CD4-positive, alpha-beta T cell (primary cell): ENCODE measurements around the gene NTN4. TPM values are rescaled to one million over a fixed set of nuclear protein-coding genes. Genes with fewer than 3 reads are reported as not detected.
A peak's percentile ranks its signal among the peaks of the same experiment; 100 is the strongest.
"Not testable (repeated sequence)": the region's sequence is repeated elsewhere in the genome, so short reads cannot be mapped to it uniquely, and the experiment has no call there.

Experiments
- ATAC-seq: fragments of 200-7000 bp; cut with Tn5 transposase; one replicate; pipeline ENCODE4 v1.10.0; 2022; ENCODE audit warnings: mild to moderate bottlenecking; ENCODE audit not compliant: poor library complexity
- CTCF ChIA-PET: fragments of 350-600 bp; sonication (Branson Sonifier 250); formaldehyde crosslinking; loops from one replicate; lab custom pipeline; 2021; ENCODE audit warnings: antibody characterized with exemption, inconsistent platforms; lab: Charles Lee
- POLR2A ChIA-PET: fragments of 350-600 bp; sonication (Branson Sonifier 250); formaldehyde crosslinking; loops from one replicate; lab custom pipeline; 2021; ENCODE audit warnings: antibody characterized with exemption, inconsistent platforms; lab: Charles Lee
- DNase-seq, 14 experiments: peaks; one replicate each; pipeline ENCODE4 v3.0.0-alpha.2; 2013 to 2020; ENCODE audit warnings: mixed read lengths in 2 of 14
- H3K27ac ChIP-seq, 2 donors: one replicate each; pipeline versions ENCODE4 v1.5.1 to v1.7.0; 2013; ENCODE audit warnings: low read length in 2 of 2, low read depth in 1 of 2, mild to moderate bottlenecking in 1 of 2
- H3K27me3 ChIP-seq, 2 experiments: 1 replicate in 1 of 2; 2 replicates in 1 of 2; pipeline versions ENCODE4 v1.6.1 to v1.7.0; 2013; ENCODE audit warnings: low read length in 2 of 2, control low read depth in 1 of 2, mild to moderate bottlenecking in 1 of 2, moderate library complexity in 1 of 2; ENCODE audit not compliant: insufficient read depth in 2 of 2, control insufficient read depth in 1 of 2
- H3K36me3 ChIP-seq: one replicate; pipeline ENCODE4 v1.6.1; 2013; ENCODE audit warnings: low read length, control low read depth; ENCODE audit not compliant: insufficient read depth
- H3K4me1 ChIP-seq: one replicate; pipeline ENCODE4 v1.6.1; 2013; ENCODE audit warnings: low read length, control low read depth; ENCODE audit not compliant: insufficient read depth
- H3K4me3 ChIP-seq: one replicate; pipeline ENCODE4 v1.5.1; 2013; ENCODE audit warnings: mild to moderate bottlenecking, low read length, moderate library complexity
- H3K9me3 ChIP-seq, 2 experiments: 1 replicate in 1 of 2; 2 replicates in 1 of 2; pipeline versions ENCODE4 v1.6.1 to v1.7.0; 2013; ENCODE audit warnings: low read length in 2 of 2, mild to moderate bottlenecking in 2 of 2, control low read depth in 1 of 2, moderate library complexity in 1 of 2; ENCODE audit not compliant: control insufficient read depth in 1 of 2, insufficient read depth in 1 of 2
- H3K27ac Mint-ChIP-seq: one replicate; pipeline ENCODE4 v1.8.0; 2020; ENCODE audit warnings: mixed read lengths
- H3K27me3 Mint-ChIP-seq: one replicate; pipeline ENCODE4 v1.8.0; 2021; ENCODE audit warnings: mixed read lengths
- H3K36me3 Mint-ChIP-seq: one replicate; pipeline ENCODE4 v1.8.0; 2021; ENCODE audit warnings: low read depth, mixed read lengths
- H3K4me1 Mint-ChIP-seq: one replicate; pipeline ENCODE4 v1.8.0; 2021; ENCODE audit warnings: low read depth, mixed read lengths
- H3K4me3 Mint-ChIP-seq: one replicate; pipeline ENCODE4 v1.8.0; 2020; ENCODE audit warnings: mild to moderate bottlenecking, mixed read lengths
- H3K9me3 Mint-ChIP-seq: one replicate; pipeline ENCODE4 v1.8.0; 2020; ENCODE audit warnings: mixed read lengths
- intact Hi-C, 2 experiments: fragments of 100-400 bp; cut with DNase I in 1 of 2; cut with micrococcal nuclease in 1 of 2; formaldehyde crosslinking; loops; one replicate each; pipeline versions ENCODE4 v1.15.1 to v1.9.0; 2023 to 2025; cut with DNase I, micrococcal nuclease
- total RNA-seq, 174 experiments: library from RNA in 2 of 174; stranded (reverse) in 2 of 174; gene quantifications; one replicate each; pipeline ENCODE4 v1.2.3 and lab custom pipeline; 2021 to 2026
- TF ChIP-seq, protein P1 (sequence below): fragments of 200-600 bp; IDR thresholded peaks from one replicate; pipeline ENCODE4 v1.8.0; 2022; ENCODE audit warnings: antibody characterized with exemption, mild to moderate bottlenecking

NTN4 gene
- total RNA-seq, 2 experiments from 2014 or later = 0.47 to 0.71 TPM

DNA sequence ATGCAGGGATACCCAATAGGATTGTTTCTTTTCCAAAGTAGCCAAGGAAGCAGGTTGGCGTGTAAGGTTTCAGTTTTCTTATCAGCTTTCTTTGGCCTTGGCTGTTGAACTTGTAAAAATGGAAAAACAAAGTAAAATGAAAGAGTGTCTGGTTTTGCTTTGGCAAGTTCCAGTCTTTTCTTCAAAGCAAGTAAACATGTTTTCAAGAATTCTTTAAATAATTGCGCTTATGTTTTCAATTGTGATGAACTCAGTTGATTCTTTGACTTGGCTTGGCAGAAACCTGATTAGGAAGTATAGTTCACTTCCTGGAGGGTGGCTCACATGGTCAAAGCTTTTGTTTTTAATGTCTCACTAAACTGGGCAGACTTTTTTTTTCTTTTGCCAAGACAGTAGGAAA lies 127.0 kb downstream of the NTN4 start:
- Histone ChIP-seq H3K27ac (no peak overlapping the region), H3K36me3 (no peaks in the 10 kb centered on the region), H3K9me3 (no peaks in the 10 kb centered on the region), H3K27me3 (no peaks in the 10 kb centered on the region), H3K4me1 (no peaks in the 10 kb centered on the region), H3K4me3 (no peak overlapping the region)
- H3K36me3 Mint-ChIP-seq = no peaks in the 10 kb centered on the region
- H3K4me1 Mint-ChIP-seq = no peaks in the 10 kb centered on the region
- H3K27ac Mint-ChIP-seq = no peak overlapping the region
- no peak overlapping the region for H3K4me3 Mint-ChIP-seq
- ATAC-seq (no peak), DNase-seq (no peak)
- intact Hi-C loops = no loop called here
- TF ChIP-seq, protein P1, sequence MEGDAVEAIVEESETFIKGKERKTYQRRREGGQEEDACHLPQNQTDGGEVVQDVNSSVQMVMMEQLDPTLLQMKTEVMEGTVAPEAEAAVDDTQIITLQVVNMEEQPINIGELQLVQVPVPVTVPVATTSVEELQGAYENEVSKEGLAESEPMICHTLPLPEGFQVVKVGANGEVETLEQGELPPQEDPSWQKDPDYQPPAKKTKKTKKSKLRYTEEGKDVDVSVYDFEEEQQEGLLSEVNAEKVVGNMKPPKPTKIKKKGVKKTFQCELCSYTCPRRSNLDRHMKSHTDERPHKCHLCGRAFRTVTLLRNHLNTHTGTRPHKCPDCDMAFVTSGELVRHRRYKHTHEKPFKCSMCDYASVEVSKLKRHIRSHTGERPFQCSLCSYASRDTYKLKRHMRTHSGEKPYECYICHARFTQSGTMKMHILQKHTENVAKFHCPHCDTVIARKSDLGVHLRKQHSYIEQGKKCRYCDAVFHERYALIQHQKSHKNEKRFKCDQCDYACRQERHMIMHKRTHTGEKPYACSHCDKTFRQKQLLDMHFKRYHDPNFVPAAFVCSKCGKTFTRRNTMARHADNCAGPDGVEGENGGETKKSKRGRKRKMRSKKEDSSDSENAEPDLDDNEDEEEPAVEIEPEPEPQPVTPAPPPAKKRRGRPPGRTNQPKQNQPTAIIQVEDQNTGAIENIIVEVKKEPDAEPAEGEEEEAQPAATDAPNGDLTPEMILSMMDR = no peak
- H3K27me3 Mint-ChIP-seq = peaks cover 31% of the 10 kb centered on the region
- CTCF ChIA-PET = interaction anchor here (0.6 kb wide), 1 partner anchor 70 kb away, joined by 3 read pairs; no protein-coding TSS in a partner anchor
- H3K9me3 Mint-ChIP-seq = no peaks in the 10 kb centered on the region
- POLR2A ChIA-PET = no interaction called here

DNA sequence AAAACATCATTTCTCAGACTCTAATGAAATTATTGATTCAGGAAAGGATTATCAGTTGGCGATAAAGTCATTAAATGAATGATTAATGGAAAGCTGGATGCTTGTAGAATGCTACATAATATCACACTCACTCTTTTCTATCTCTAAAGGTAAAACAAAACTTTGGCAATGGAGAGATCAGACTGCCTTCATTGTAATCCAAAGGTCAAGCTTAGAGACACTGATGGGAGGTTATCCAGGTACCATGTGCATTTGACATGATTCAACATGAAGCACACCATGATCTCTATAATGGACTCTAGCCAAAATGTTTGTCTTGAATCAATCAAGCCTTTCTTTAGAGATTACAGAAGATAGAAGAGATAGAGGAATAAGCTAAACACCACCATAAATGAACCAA lies 129.2 kb downstream of the NTN4 start:
- no peaks in the 10 kb centered on the region for H3K36me3 Mint-ChIP-seq
- no peaks in the 10 kb centered on the region for H3K27me3 ChIP-seq
- ChIA-PET POLR2A (no interaction called here), CTCF (interaction anchor here (1.0 to 1.1 kb wide), 2 partner anchors 10 to 25 kb away, joined by 3 read pairs; no protein-coding TSS in a partner anchor)
- TF ChIP-seq, protein P1 = no peak
- no peak overlapping the region for H3K4me3 Mint-ChIP-seq
- intact Hi-C loops = no loop called here
- H3K27me3 Mint-ChIP-seq = peaks cover 26% of the 10 kb centered on the region
- no peaks in the 10 kb centered on the region for H3K9me3 ChIP-seq
- H3K36me3 ChIP-seq = no peaks in the 10 kb centered on the region
- no peak overlapping the region for H3K27ac ChIP-seq
- H3K4me1 ChIP-seq = no peaks in the 10 kb centered on the region
- ATAC-seq (no peak), DNase-seq (no peak)
- H3K4me3 ChIP-seq = no peak overlapping the region
- no peak overlapping the region for H3K27ac Mint-ChIP-seq
- no peaks in the 10 kb centered on the region for H3K4me1 Mint-ChIP-seq
- no peaks in the 10 kb centered on the region for H3K9me3 Mint-ChIP-seq

DNA sequence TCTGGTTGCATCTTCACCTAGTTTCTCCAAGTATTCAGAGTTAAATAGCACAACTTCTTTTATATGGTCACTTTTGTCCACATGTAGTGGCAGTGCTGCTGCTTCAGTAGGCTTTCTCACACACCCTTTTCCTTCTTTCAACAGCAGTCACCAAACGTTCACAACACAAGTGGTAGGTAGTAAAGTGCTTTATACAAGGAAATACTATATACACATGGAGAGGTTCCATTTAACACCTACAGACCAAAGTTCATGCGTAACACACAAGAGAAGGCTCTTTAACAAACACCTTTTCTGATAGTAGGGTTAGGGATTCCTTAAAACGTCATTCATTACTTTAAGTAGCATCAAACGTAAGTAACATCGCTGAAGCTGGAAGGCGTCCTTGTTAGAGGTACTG lies 132.2 kb downstream of the NTN4 start:
- Mint-ChIP-seq H3K9me3 (peaks cover 3% of the 10 kb centered on the region), H3K27me3 (peaks cover 26% of the 10 kb centered on the region), H3K4me3 (no peak overlapping the region), H3K36me3 (no peaks in the 10 kb centered on the region), H3K27ac (no peak overlapping the region), H3K4me1 (no peaks in the 10 kb centered on the region)
- POLR2A ChIA-PET = no interaction called here
- DNase-seq (no peak), ATAC-seq (no peak)
- Histone ChIP-seq H3K9me3 (no peaks in the 10 kb centered on the region), H3K27ac (no peak overlapping the region), H3K36me3 (no peaks in the 10 kb centered on the region), H3K4me3 (no peak overlapping the region), H3K27me3 (no peaks in the 10 kb centered on the region), H3K4me1 (no peaks in the 10 kb centered on the region)
- CTCF ChIA-PET = no interaction called here
- intact Hi-C loops = no loop called here
- TF ChIP-seq, protein P1 = no peak

DNA sequence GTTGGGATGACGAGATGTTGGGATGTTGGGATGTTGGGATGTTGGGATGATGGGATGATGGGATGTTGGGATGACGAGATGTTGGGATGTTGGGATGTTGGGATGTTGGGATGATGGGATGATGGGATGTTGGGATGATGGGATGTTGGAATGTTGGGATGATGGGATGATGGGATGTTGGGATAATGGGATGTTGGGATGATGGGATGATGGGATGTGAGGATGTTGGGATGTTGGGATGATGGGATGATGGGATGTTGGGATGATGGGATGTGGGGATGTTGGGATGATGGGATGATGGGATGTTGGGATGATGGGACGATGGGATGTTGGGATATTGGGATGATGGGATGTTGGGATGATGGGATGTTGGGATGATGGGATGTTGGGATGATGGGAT lies 135.9 kb downstream of the NTN4 start:
- H3K36me3 Mint-ChIP-seq, H3K36me3 ChIP-seq, H3K4me3 Mint-ChIP-seq, H3K9me3 Mint-ChIP-seq, H3K27me3 ChIP-seq, POLR2A ChIA-PET, H3K4me1 Mint-ChIP-seq, H3K4me1 ChIP-seq, H3K27ac ChIP-seq, intact Hi-C loops, ATAC-seq, CTCF ChIA-PET, DNase-seq, H3K9me3 ChIP-seq, H3K4me3 ChIP-seq: not testable (repeated sequence)
- H3K27ac Mint-ChIP-seq = peak overlapping the region; percentile 50
- H3K27me3 Mint-ChIP-seq = peaks cover 17% of the 10 kb centered on the region
